Panc1 (cell line): ENCODE data around the gene ETNK2.

Experiments
- CTCF ChIP-seq: fragments of 450-650 bp; IDR thresholded peaks from 2 replicates; pipeline ENCODE4 v1.5.1; 2017; ENCODE audit warnings: mild to moderate bottlenecking
- POLR2AphosphoS5 ChIP-seq: IDR thresholded peaks from 2 replicates; pipeline ENCODE4 v1.6.1; 2012; ENCODE audit warnings: mild to moderate bottlenecking, low read depth, low read length, moderate library complexity
- TCF7L2 ChIP-seq: IDR thresholded peaks from 2 replicates; pipeline ENCODE4 v1.6.1; 2011; ENCODE audit warnings: mild to moderate bottlenecking, low read depth, low read length, inconsistent platforms

- TF ChIP-seq POLR2AphosphoS5 (no peak), CTCF (no peak), TCF7L2 (no peak)
These were observed 34.8 kb upstream of the ETNK2 start for GRCh38 chr1:204186597-204186996.
